ENCODE measurements around the gene CFTR. TPM values are rescaled to one million over a fixed set of nuclear protein-coding genes. Genes with fewer than 3 reads are reported as not detected.

The CFTR gene
- total RNA-seq, 1 experiment from 2014 or later: 1.2 TPM

DNA sequence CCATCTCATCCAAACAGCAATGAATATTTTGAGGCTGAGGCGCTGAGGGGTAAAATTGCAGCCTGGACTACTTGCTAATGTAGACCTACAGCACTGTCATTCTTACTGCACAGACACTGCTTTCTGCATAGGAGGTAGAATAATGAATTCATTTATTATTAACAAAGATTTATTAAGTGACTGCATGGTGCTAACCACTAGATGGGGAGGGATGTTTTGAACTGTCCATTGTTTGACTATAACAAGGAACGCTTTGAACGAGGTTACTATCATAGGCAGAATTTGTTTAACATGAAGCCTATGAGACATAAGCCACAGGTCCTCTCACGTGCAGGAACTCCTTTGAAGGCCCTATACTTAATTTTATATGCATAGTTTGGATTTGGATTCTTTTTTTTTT lies 143.8 kb downstream of the CFTR start:
- no peak overlapping the region for H4K5ac ChIP-seq (ENCODE audit: insufficient read length, low read depth, low read length)
- H3T11ph ChIP-seq (ENCODE audit: low read length): no peak overlapping the region
- TF ChIP-seq, protein P1, sequence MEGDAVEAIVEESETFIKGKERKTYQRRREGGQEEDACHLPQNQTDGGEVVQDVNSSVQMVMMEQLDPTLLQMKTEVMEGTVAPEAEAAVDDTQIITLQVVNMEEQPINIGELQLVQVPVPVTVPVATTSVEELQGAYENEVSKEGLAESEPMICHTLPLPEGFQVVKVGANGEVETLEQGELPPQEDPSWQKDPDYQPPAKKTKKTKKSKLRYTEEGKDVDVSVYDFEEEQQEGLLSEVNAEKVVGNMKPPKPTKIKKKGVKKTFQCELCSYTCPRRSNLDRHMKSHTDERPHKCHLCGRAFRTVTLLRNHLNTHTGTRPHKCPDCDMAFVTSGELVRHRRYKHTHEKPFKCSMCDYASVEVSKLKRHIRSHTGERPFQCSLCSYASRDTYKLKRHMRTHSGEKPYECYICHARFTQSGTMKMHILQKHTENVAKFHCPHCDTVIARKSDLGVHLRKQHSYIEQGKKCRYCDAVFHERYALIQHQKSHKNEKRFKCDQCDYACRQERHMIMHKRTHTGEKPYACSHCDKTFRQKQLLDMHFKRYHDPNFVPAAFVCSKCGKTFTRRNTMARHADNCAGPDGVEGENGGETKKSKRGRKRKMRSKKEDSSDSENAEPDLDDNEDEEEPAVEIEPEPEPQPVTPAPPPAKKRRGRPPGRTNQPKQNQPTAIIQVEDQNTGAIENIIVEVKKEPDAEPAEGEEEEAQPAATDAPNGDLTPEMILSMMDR (conservative IDR thresholded peaks at IDR 0.05): no peak
- H3K27ac ChIP-seq (ENCODE audit: insufficient read length, low read depth, low read length): no peak overlapping the region
- no peak overlapping the region for H2BK15ac ChIP-seq (ENCODE audit: low read depth, low read length)
- DNase-seq: no peak
- H3K18ac ChIP-seq (ENCODE audit: insufficient read length, low read depth, low read length): no peak overlapping the region
- no peak overlapping the region for H3K4ac ChIP-seq (ENCODE audit: low read depth, low read length)
- no peak overlapping the region for H3K56ac ChIP-seq (ENCODE audit: insufficient read length, low read depth, low read length)
- no peak overlapping the region for H2AK5ac ChIP-seq (ENCODE audit: insufficient read length, low read length)
- H3K9ac ChIP-seq (ENCODE audit: extremely low read depth, insufficient read length, low read length): no peak overlapping the region
- no peak overlapping the region for H4K8ac ChIP-seq (replicated peaks; ENCODE audit: insufficient read length, low read depth, low read length)
- no peak overlapping the region for H3K27ac Mint-ChIP-seq
- no peaks in the 10 kb centered on the region for H3K9me3 ChIP-seq (ENCODE audit: control insufficient read depth, low read depth, low read length)
- no peak overlapping the region for H4K91ac ChIP-seq (ENCODE audit: insufficient read length, low read depth, low read length)
- H3K4me3 Mint-ChIP-seq: no peak overlapping the region
- no peaks in the 10 kb centered on the region for H3K4me1 ChIP-seq (ENCODE audit: insufficient read depth, low read length)
- H2BK120ac ChIP-seq (ENCODE audit: low read depth, low read length, poor library complexity, severe bottlenecking): no peak overlapping the region
- no peak overlapping the region for H3K4me2 ChIP-seq (ENCODE audit: insufficient read depth, insufficient read length, low read length)
- peaks cover 5 to 6% of the 10 kb centered on the region in 2 experiments; a peak in 3 of 4 replicates for H3K4me1 Mint-ChIP-seq
- no peak overlapping the region for H2AFZ ChIP-seq (ENCODE audit: low read length)
- no peaks in the 10 kb centered on the region for H3K79me1 ChIP-seq (ENCODE audit: insufficient read depth, low read depth, low read length, poor library complexity, severe bottlenecking)
- no peak overlapping the region for H3K14ac ChIP-seq (ENCODE audit: insufficient read depth, low read length)
- H4K20me1 ChIP-seq (ENCODE audit: control insufficient read depth, insufficient read depth, insufficient read length): no peaks in the 10 kb centered on the region
- H3K23me2 ChIP-seq (ENCODE audit: insufficient read length, low read depth, low read length, poor library complexity, severe bottlenecking): no peaks in the 10 kb centered on the region
- WGBS (ENCODE audit: extremely low coverage, insufficient read length, low lambda C conversion rate): no CpG with 5 or more reads among the region's 4 CpGs
- no peaks in the 10 kb centered on the region for H3K79me2 ChIP-seq (ENCODE audit: insufficient read depth, low read length)
- H2BK12ac ChIP-seq (ENCODE audit: insufficient read length, low read depth, low read length): no peak overlapping the region
- H2BK5ac ChIP-seq (ENCODE audit: insufficient read length, low read length): no peak overlapping the region
- H3K23ac ChIP-seq (ENCODE audit: insufficient read length, low read depth, low read length): no peak overlapping the region
- H3K36me3 Mint-ChIP-seq (ENCODE audit: insufficient read depth in 1 of 3, low read depth in 3 of 3): no peaks in the 10 kb centered on the region
- no peaks in the 10 kb centered on the region for H3K27me3 Mint-ChIP-seq (ENCODE audit: low read depth)
- no peak overlapping the region for H2BK20ac ChIP-seq (ENCODE audit: low read depth, low read length, poor library complexity, severe bottlenecking)
- H3K27me3 ChIP-seq (ENCODE audit: insufficient read depth, low read length): no peaks in the 10 kb centered on the region
- H3K9me3 Mint-ChIP-seq: no peaks in the 10 kb centered on the region
